GM12801 (cell line): ENCODE data around the gene ELAPOR1.

ENCODE experiments used
- TF ChIP-seq, protein P1 (sequence below): IDR thresholded peaks from one replicate; pipeline ENCODE4 v1.5.1; 2011; ENCODE audit warnings: control low read depth; ENCODE audit not compliant: insufficient read length; ENCODE audit errors: extremely low read depth

The ELAPOR1 gene

DNA sequence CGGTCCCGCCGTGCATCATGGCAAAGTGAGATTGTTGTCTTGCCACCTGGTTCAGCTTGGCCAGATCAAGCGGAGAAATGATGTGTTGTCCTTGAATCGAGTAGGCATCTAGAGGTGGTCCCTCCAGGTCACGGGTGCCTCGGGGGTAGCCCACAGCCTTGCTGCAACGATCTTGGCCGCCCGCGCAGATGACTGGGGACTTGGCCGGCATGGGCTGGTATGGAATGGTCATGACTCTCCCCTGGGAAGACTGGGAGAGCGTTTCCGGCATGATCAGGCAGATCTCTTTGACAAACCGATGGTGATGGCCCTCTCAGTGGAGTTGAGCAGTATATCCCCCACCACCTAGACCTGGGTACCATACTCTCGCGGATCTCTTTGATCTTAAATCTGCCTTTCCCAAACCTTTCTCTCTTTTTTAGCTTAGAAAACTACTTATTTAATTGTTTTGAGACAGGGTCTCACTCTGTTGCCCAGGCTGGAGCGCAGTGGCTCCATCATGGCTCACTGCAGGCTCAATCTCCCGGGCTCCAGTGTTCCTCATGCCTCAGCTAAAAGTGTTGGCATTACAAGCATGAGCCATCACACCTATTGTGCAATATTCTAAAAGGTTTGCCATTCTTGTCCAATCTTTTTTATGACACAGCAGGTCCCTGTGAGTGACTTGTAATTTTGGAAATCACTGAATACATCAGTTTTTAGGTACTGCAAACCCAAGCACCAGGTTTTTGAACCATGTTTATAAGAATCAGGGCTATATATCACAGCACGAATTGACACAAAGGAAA lies 9.4 kb upstream of the ELAPOR1 start:
- TF ChIP-seq, protein P1, sequence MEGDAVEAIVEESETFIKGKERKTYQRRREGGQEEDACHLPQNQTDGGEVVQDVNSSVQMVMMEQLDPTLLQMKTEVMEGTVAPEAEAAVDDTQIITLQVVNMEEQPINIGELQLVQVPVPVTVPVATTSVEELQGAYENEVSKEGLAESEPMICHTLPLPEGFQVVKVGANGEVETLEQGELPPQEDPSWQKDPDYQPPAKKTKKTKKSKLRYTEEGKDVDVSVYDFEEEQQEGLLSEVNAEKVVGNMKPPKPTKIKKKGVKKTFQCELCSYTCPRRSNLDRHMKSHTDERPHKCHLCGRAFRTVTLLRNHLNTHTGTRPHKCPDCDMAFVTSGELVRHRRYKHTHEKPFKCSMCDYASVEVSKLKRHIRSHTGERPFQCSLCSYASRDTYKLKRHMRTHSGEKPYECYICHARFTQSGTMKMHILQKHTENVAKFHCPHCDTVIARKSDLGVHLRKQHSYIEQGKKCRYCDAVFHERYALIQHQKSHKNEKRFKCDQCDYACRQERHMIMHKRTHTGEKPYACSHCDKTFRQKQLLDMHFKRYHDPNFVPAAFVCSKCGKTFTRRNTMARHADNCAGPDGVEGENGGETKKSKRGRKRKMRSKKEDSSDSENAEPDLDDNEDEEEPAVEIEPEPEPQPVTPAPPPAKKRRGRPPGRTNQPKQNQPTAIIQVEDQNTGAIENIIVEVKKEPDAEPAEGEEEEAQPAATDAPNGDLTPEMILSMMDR: no peak

DNA sequence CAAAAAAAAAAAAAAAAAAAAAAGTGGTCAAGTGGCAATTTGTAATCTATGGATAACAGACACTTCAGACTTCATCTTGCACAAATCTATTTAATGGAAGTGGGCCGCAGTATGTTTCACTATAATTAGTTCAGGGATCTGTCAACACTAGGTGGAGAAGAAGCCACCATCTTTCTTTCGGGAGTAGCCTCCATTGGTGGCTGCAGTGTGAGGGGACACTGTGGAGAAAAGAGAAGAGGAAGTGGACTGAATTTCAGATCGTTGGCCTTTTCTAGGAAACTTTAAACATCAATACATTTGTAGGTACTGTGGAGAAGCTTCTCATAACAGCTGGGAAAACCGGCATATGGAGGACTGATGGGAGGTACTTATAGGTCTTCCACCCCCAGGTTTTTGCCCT lies 8.0 kb upstream of the ELAPOR1 start:
- TF ChIP-seq, protein P1: no peak

DNA sequence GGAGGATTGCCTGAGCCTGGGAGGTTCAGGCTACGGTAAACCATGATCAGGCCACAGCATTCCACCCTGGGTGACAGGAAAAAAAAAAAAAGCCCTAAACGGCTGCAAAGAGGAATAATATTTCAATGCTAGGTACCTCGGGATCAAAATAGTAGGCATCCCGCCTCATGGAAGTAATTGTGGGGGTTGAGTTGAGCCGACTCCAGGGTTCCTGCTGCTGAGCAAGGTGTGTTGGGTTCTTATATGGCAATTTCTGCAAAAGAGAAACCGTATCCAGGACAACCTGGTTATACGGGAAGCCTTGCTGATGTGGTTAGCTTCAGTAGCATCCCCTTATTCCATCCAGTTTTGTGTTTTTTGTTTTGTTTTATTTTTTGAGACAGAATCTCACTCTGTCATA lies 6.1 kb upstream of the ELAPOR1 start:
- TF ChIP-seq, protein P1: no peak

DNA sequence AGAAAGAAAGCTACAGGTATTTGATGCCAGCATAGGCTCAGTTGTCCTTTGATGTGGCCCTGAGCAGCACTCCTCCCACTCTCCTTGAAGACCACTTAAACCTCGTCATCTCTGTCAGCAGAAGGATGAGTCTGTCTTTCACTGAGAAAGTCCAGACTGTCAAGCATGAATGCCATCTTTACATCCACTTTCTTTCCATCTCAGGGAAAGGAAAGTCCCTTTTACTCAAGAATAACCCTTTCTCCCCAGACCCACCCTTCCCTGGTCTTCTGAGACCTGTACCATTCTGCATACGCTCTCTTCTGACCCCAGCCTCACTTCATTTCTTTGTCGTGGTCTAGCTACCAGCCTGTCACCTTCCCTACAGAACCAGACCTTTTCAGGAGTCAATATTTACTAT lies 4.0 kb upstream of the ELAPOR1 start:
- TF ChIP-seq, protein P1: no peak

DNA sequence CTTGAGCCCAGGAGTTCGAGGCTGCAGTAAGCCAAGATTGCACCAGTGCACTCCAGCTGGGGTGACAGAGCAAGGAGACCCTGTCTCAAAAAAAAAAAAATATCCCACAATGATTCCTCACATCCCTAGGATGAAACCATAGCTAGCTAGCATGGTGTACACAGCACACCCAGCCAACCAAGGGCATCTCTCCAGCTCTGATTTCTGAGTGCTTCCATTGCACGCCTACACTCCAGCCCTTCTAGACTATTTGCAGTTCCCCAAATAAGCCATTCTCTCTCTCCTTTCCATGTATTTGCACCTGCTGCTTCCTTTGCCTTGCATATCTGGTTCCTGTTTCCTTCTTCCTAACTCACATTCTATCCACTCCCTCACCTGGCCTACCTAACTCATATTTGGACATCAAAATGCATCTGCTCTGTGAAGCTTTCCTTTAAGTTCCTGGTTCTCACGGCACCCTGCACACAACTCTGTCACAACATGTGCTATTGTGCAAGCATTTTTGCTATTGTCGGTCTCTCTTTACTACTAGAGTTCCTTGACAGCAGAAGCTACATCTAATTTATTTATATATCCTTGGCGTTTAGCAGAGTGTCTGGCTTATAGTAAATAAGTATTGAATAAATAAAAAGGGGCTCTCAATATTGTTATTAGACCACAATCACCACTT lies 2.4 kb upstream of the ELAPOR1 start:
- TF ChIP-seq, protein P1: no peak

DNA sequence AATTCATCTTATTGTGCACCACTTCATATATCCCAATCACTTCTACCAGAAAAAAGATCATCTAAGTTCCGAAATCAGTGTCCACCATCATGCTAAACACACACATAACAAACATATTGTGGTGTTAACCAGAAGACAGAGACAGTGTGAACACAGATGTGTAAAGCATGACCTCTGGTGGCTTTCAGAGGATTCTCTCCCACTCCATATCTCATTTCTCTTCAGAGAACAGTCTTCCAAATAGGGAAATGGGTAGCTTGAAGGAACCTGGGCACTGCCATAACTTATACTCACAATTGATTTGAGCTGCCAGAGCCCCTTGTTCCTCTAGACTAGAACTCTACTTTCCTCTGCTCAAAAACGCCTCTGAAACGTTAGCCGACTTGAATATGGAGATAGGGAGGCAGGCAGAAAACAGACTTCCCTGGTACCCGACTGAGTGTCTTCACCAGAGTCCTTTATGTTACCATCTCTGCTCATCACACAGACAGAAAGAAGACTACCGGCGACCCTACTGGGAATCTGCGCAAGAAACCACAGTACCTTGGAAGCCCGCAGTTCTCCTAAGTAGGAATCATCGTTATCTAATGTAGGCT lies 1.8 kb upstream of the ELAPOR1 start:
- TF ChIP-seq, protein P1: no peak

DNA sequence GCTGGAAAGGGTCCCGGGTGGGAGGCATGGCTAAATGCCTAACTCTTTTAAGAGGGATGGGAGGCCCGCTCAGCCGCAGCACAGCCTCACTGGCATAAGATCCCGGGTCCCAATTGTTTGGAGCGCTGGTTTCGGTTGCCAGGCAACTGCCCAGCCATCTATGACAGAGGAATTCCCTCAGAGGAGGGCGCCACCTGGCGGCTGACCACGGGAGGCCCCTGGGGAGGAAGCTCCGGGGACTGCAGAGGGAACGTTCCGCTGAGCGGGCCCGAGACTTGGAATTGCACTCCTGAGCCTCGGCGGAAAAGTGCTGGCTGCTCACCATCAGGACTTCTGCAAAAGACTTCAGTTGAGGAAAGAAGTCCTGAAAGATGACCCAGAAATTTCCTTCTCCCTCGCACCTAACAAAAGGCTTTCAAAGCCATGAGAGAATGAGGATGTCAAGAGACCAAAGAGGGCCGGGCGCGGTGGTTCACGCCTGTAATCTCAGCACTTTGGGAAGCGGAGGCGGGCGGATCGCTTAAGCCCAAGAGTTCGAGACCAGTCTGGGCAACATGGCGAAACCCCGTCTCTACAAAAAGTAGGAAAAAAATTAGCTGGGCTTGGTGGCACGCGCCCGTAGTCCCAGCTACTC lies 1.1 kb upstream of the ELAPOR1 start:
- TF ChIP-seq, protein P1: no peak
